WTC11 (cell line): Measurements from ENCODE around the gene TSNAXIP1. TPM values are rescaled to one million over a fixed set of nuclear protein-coding genes. Genes with fewer than 3 reads are reported as not detected.

ENCODE experiments used
- CREM ChIP-seq: sonication (generic); formaldehyde crosslinking; IDR thresholded peaks from 2 replicates; pipeline ENCODE4 v1.8.1; 2022; ENCODE audit warnings: mild to moderate bottlenecking, missing genetic modification reagents, moderate library complexity
- ETV6 ChIP-seq: sonication (generic); formaldehyde crosslinking; IDR thresholded peaks from 2 replicates; pipeline ENCODE4 v1.8.1; 2022; ENCODE audit warnings: mild to moderate bottlenecking, missing genetic modification reagents
- FOXP1 ChIP-seq: sonication (generic); formaldehyde crosslinking; IDR thresholded peaks from 2 replicates; pipeline ENCODE4 v1.8.0; 2022; ENCODE audit warnings: missing genetic modification reagents, mild to moderate bottlenecking, moderate library complexity, borderline replicate concordance
- GRHL2 ChIP-seq: fragments of 250-450 bp; sonication (Bioruptor Pico); IDR thresholded peaks from 2 replicates; pipeline ENCODE4 v1.8.0; 2022; ENCODE audit warnings: mild to moderate bottlenecking, moderate library complexity; ENCODE audit not compliant: insufficient replicate concordance, severe bottlenecking
- GTF2I ChIP-seq: fragments of 250-450 bp; sonication (Bioruptor Pico); conservative IDR thresholded peaks from 2 replicates; pipeline ENCODE4 v1.4.0; 2021; ENCODE audit warnings: mild to moderate bottlenecking
- HMGA2 ChIP-seq: fragments of 250-450 bp; sonication (Bioruptor Pico); IDR thresholded peaks from 2 replicates; pipeline ENCODE4 v1.4.0; 2021; ENCODE audit warnings: mild to moderate bottlenecking, moderate library complexity
- KAT7 ChIP-seq: sonication (generic); formaldehyde crosslinking; IDR thresholded peaks from 2 replicates; pipeline ENCODE4 v1.8.1; 2023; ENCODE audit warnings: missing genetic modification reagents, mild to moderate bottlenecking, borderline replicate concordance
- NFYB ChIP-seq: sonication (generic); formaldehyde crosslinking; conservative IDR thresholded peaks from 2 replicates; pipeline ENCODE4 v1.8.0; 2022; ENCODE audit warnings: low read depth, missing genetic modification reagents
- RORB ChIP-seq: fragments of 250-450 bp; sonication (Bioruptor Pico); IDR thresholded peaks from 2 replicates; pipeline ENCODE4 v1.9.0; 2021; ENCODE audit warnings: mild to moderate bottlenecking
- TEAD1 ChIP-seq: sonication (generic); formaldehyde crosslinking; IDR thresholded peaks from 2 replicates; pipeline ENCODE4 v1.8.0; 2022; ENCODE audit warnings: mild to moderate bottlenecking, missing genetic modification reagents
- TP53 ChIP-seq: sonication (generic); formaldehyde crosslinking; IDR thresholded peaks from 2 replicates; pipeline ENCODE4 v1.8.1; 2023; ENCODE audit warnings: mild to moderate bottlenecking, missing genetic modification reagents
- ZNF121 ChIP-seq: sonication (generic); formaldehyde crosslinking; IDR thresholded peaks from 2 replicates; pipeline ENCODE4 v1.8.0; 2023; ENCODE audit warnings: missing genetic modification reagents
- ZNF219 ChIP-seq: sonication (generic); formaldehyde crosslinking; IDR thresholded peaks from 2 replicates; pipeline ENCODE4 v1.8.0; 2023; ENCODE audit warnings: missing genetic modification reagents, mild to moderate bottlenecking, borderline replicate concordance
- ZNF317 ChIP-seq: sonication (generic); formaldehyde crosslinking; IDR thresholded peaks from 2 replicates; pipeline ENCODE4 v1.8.1; 2023; ENCODE audit warnings: low read depth, mild to moderate bottlenecking, moderate library complexity, missing genetic modification reagents, borderline replicate concordance
- ZNF416 ChIP-seq: fragments of 250-450 bp; sonication (Bioruptor Pico); IDR thresholded peaks from 2 replicates; pipeline ENCODE4 v1.9.0; 2021; ENCODE audit warnings: mild to moderate bottlenecking, inconsistent platforms
- ZNF671 ChIP-seq: fragments of 250-450 bp; sonication (Bioruptor Pico); IDR thresholded peaks from 2 replicates; pipeline ENCODE4 v1.8.0; 2021; ENCODE audit warnings: mild to moderate bottlenecking
- total RNA-seq: library from RNA; stranded (reverse); gene quantifications from 3 replicates; pipeline ENCODE4 v1.2.3, GENCODE V29; 2021
- TF ChIP-seq, protein P1 (sequence below): sonication (generic); formaldehyde crosslinking; IDR thresholded peaks from 2 replicates; pipeline ENCODE4 v1.8.0; 2023; ENCODE audit warnings: mild to moderate bottlenecking, missing genetic modification reagents
- TF ChIP-seq, protein P2 (sequence below): fragments of 250-450 bp; sonication (Bioruptor Pico); IDR thresholded peaks from 2 replicates; pipeline ENCODE4 v1.9.0; 2021; ENCODE audit warnings: moderate library complexity, mild to moderate bottlenecking, inconsistent platforms, borderline replicate concordance
- TF ChIP-seq, protein P3 (sequence below): sonication (generic); formaldehyde crosslinking; IDR thresholded peaks from 2 replicates; pipeline ENCODE4 v1.8.0; 2022; ENCODE audit warnings: mild to moderate bottlenecking, missing genetic modification reagents
- TF ChIP-seq, protein P4 (sequence below): sonication (generic); formaldehyde crosslinking; IDR thresholded peaks from 2 replicates; pipeline ENCODE4 v1.8.0; 2022; ENCODE audit warnings: mild to moderate bottlenecking, missing genetic modification reagents
- TF ChIP-seq, protein P5 (sequence below): fragments of 250-450 bp; sonication (Bioruptor Pico); IDR thresholded peaks from 2 replicates; pipeline ENCODE4 v1.9.0; 2021; ENCODE audit warnings: mild to moderate bottlenecking
- TF ChIP-seq, protein P6 (sequence below): fragments of 250-450 bp; sonication (Bioruptor Pico); IDR thresholded peaks from 2 replicates; pipeline ENCODE4 v1.9.0; 2021; ENCODE audit warnings: mild to moderate bottlenecking, borderline replicate concordance
- TF ChIP-seq, protein P7 (sequence below): sonication (generic); formaldehyde crosslinking; IDR thresholded peaks from 2 replicates; pipeline ENCODE4 v1.8.1; 2023; ENCODE audit warnings: mild to moderate bottlenecking, moderate library complexity, missing genetic modification reagents
- TF ChIP-seq, protein P8 (sequence below): sonication (generic); formaldehyde crosslinking; IDR thresholded peaks from 2 replicates; pipeline ENCODE4 v1.8.1; 2023; ENCODE audit warnings: mild to moderate bottlenecking, missing genetic modification reagents, moderate library complexity
- TF ChIP-seq, protein P9 (sequence below): sonication (generic); formaldehyde crosslinking; IDR thresholded peaks from 2 replicates; pipeline ENCODE4 v1.8.1; 2022; ENCODE audit warnings: mild to moderate bottlenecking, moderate library complexity, missing genetic modification reagents

TSNAXIP1 gene
- total RNA-seq, 1 experiment from 2014 or later, result 0.48 TPM

DNA sequence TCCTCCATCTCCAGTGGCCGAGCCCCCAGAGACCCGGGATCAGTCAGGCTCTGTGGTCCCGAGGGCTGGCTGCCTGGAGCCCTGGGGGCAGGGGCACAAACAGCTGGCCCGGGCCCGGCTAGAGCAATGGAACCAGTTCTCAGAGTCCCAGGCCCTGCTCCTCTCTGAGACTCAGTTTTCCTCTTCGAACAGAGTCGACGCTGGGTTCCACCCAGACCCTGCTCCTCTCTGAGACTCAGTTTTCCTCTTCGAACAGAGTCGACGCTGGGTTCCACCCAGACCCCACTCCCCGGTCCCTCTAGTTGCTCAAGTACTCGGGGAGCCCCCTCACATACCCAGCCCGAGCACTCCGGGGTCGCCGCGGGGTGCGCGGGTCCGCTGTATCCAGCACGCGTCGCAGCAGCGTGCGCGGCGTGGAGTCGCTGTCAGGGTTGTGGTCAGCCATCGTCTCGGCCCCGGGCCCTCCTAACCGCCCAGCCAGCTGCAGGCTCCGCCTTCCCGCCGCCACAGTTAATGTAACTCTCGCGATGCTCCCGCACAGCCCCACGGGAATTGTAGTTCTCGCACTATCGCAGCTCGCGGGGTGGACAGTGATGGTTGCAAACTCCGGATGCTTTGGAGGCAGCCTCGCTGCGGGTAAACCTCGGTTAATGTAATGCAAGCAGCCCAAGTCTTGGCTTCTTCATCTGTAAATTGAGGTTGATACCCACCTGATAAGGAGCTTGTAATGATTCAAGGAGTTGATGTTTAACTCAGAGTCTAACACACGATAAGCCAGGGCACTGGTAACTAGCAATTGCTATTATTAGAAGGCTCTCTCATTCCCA is 26.9 kb downstream of the TSNAXIP1 start (continued):
- TF ChIP-seq, protein P1, sequence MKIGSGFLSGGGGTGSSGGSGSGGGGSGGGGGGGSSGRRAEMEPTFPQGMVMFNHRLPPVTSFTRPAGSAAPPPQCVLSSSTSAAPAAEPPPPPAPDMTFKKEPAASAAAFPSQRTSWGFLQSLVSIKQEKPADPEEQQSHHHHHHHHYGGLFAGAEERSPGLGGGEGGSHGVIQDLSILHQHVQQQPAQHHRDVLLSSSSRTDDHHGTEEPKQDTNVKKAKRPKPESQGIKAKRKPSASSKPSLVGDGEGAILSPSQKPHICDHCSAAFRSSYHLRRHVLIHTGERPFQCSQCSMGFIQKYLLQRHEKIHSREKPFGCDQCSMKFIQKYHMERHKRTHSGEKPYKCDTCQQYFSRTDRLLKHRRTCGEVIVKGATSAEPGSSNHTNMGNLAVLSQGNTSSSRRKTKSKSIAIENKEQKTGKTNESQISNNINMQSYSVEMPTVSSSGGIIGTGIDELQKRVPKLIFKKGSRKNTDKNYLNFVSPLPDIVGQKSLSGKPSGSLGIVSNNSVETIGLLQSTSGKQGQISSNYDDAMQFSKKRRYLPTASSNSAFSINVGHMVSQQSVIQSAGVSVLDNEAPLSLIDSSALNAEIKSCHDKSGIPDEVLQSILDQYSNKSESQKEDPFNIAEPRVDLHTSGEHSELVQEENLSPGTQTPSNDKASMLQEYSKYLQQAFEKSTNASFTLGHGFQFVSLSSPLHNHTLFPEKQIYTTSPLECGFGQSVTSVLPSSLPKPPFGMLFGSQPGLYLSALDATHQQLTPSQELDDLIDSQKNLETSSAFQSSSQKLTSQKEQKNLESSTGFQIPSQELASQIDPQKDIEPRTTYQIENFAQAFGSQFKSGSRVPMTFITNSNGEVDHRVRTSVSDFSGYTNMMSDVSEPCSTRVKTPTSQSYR, result no peak
- TF ChIP-seq, protein P2, sequence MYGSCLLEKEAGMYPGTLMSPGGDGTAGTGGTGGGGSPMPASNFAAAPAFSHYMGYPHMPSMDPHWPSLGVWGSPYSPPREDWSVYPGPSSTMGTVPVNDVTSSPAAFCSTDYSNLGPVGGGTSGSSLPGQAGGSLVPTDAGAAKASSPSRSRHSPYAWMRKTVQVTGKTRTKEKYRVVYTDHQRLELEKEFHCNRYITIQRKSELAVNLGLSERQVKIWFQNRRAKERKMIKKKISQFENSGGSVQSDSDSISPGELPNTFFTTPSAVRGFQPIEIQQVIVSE (CRISPR knock-in tag), result no peak
- TF ChIP-seq, protein P3, sequence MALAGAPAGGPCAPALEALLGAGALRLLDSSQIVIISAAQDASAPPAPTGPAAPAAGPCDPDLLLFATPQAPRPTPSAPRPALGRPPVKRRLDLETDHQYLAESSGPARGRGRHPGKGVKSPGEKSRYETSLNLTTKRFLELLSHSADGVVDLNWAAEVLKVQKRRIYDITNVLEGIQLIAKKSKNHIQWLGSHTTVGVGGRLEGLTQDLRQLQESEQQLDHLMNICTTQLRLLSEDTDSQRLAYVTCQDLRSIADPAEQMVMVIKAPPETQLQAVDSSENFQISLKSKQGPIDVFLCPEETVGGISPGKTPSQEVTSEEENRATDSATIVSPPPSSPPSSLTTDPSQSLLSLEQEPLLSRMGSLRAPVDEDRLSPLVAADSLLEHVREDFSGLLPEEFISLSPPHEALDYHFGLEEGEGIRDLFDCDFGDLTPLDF, result no peak
- TF ChIP-seq KAT7 (CRISPR knock-in tag), result 0 out of 2 replicates have a peak, but pooled peaks have one; percentile 60
- no peak for TF ChIP-seq GTF2I (CRISPR knock-in tag)
- TF ChIP-seq TP53 (CRISPR knock-in tag), result no peak
- no peak for TF ChIP-seq GRHL2
- no peak for TF ChIP-seq FOXP1
- TF ChIP-seq, protein P4, sequence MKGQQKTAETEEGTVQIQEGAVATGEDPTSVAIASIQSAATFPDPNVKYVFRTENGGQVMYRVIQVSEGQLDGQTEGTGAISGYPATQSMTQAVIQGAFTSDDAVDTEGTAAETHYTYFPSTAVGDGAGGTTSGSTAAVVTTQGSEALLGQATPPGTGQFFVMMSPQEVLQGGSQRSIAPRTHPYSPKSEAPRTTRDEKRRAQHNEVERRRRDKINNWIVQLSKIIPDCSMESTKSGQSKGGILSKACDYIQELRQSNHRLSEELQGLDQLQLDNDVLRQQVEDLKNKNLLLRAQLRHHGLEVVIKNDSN (CRISPR knock-in tag), result peak; percentile 60; the same call in 1 of the 2 replicates
- TF ChIP-seq, protein P5, sequence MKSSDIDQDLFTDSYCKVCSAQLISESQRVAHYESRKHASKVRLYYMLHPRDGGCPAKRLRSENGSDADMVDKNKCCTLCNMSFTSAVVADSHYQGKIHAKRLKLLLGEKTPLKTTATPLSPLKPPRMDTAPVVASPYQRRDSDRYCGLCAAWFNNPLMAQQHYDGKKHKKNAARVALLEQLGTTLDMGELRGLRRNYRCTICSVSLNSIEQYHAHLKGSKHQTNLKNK (CRISPR knock-in tag), result no peak
- no peak for TF ChIP-seq ZNF219 (CRISPR knock-in tag)
- TF ChIP-seq ZNF317 (CRISPR knock-in tag), result no peak
- no peak for TF ChIP-seq TEAD1 (CRISPR knock-in tag)
- TF ChIP-seq NFYB (CRISPR knock-in tag), result no peak
- TF ChIP-seq, protein P6, sequence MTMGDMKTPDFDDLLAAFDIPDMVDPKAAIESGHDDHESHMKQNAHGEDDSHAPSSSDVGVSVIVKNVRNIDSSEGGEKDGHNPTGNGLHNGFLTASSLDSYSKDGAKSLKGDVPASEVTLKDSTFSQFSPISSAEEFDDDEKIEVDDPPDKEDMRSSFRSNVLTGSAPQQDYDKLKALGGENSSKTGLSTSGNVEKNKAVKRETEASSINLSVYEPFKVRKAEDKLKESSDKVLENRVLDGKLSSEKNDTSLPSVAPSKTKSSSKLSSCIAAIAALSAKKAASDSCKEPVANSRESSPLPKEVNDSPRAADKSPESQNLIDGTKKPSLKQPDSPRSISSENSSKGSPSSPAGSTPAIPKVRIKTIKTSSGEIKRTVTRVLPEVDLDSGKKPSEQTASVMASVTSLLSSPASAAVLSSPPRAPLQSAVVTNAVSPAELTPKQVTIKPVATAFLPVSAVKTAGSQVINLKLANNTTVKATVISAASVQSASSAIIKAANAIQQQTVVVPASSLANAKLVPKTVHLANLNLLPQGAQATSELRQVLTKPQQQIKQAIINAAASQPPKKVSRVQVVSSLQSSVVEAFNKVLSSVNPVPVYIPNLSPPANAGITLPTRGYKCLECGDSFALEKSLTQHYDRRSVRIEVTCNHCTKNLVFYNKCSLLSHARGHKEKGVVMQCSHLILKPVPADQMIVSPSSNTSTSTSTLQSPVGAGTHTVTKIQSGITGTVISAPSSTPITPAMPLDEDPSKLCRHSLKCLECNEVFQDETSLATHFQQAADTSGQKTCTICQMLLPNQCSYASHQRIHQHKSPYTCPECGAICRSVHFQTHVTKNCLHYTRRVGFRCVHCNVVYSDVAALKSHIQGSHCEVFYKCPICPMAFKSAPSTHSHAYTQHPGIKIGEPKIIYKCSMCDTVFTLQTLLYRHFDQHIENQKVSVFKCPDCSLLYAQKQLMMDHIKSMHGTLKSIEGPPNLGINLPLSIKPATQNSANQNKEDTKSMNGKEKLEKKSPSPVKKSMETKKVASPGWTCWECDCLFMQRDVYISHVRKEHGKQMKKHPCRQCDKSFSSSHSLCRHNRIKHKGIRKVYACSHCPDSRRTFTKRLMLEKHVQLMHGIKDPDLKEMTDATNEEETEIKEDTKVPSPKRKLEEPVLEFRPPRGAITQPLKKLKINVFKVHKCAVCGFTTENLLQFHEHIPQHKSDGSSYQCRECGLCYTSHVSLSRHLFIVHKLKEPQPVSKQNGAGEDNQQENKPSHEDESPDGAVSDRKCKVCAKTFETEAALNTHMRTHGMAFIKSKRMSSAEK (CRISPR knock-in tag), result no peak
- no peak for TF ChIP-seq CREM (CRISPR knock-in tag)
- TF ChIP-seq, protein P7, sequence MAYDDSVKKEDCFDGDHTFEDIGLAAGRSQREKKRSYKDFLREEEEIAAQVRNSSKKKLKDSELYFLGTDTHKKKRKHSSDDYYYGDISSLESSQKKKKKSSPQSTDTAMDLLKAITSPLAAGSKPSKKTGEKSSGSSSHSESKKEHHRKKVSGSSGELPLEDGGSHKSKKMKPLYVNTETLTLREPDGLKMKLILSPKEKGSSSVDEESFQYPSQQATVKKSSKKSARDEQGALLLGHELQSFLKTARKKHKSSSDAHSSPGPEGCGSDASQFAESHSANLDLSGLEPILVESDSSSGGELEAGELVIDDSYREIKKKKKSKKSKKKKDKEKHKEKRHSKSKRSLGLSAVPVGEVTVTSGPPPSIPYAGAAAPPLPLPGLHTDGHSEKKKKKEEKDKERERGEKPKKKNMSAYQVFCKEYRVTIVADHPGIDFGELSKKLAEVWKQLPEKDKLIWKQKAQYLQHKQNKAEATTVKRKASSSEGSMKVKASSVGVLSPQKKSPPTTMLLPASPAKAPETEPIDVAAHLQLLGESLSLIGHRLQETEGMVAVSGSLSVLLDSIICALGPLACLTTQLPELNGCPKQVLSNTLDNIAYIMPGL (CRISPR knock-in tag), result no peak
- peak; percentile 86; the same call in 1 of the 2 replicates for TF ChIP-seq ETV6 (CRISPR knock-in tag)
- TF ChIP-seq HMGA2, result no peak
- TF ChIP-seq RORB (CRISPR knock-in tag), result no peak
- TF ChIP-seq, protein P8, sequence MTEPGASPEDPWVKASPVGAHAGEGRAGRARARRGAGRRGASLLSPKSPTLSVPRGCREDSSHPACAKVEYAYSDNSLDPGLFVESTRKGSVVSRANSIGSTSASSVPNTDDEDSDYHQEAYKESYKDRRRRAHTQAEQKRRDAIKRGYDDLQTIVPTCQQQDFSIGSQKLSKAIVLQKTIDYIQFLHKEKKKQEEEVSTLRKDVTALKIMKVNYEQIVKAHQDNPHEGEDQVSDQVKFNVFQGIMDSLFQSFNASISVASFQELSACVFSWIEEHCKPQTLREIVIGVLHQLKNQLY (CRISPR knock-in tag), result no peak
- TF ChIP-seq, protein P9, sequence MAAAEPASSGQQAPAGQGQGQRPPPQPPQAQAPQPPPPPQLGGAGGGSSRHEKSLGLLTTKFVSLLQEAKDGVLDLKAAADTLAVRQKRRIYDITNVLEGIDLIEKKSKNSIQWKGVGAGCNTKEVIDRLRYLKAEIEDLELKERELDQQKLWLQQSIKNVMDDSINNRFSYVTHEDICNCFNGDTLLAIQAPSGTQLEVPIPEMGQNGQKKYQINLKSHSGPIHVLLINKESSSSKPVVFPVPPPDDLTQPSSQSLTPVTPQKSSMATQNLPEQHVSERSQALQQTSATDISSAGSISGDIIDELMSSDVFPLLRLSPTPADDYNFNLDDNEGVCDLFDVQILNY (CRISPR knock-in tag), result peak; percentile 92
- no peak for TF ChIP-seq ZNF121
- no peak for TF ChIP-seq ZNF416 (CRISPR knock-in tag)
- TF ChIP-seq ZNF671 (CRISPR knock-in tag), result no peak
